Measurements from ENCODE around the gene SORCS1.
"Not testable (repeated sequence)": the region's sequence is repeated elsewhere in the genome, so short reads cannot be mapped to it uniquely, and the experiment has no call there.

SORCS1 gene

DNA sequence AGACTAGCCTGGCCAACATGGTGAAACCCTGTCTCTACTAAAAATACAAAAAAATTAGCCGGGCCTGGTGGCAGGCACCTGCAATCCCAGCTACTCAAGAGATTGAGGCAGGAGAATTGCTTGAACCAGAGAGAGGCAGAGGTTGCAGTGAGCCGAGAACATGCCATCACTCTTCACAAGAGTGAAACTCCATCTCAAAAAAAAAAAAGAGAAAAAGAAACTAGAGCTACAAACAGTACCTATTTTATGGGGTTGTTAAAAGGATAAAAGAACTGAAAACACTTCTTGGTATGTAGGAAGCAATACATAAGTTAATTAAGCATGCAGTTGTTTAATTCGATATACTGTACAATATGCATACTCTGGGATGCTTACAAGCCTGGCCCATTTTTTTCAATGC, 216.9 kb downstream of the SORCS1 start:
- no peak for DNase-seq (ENCODE audit: low spot score)

GRCh38 chr10:106942035-106942662, 222.4 kb downstream of the SORCS1 start:
- no peak for DNase-seq (ENCODE audit: low spot score)

GRCh38 chr10:106941297-106942034, 223.0 kb downstream of the SORCS1 start:
- DNase-seq (ENCODE audit: low spot score), result no peak

- DNase-seq (ENCODE audit: low spot score), result no peak
Observed at GRCh38 chr10:106938513-106938912, 226.0 kb downstream of the SORCS1 start.

DNA sequence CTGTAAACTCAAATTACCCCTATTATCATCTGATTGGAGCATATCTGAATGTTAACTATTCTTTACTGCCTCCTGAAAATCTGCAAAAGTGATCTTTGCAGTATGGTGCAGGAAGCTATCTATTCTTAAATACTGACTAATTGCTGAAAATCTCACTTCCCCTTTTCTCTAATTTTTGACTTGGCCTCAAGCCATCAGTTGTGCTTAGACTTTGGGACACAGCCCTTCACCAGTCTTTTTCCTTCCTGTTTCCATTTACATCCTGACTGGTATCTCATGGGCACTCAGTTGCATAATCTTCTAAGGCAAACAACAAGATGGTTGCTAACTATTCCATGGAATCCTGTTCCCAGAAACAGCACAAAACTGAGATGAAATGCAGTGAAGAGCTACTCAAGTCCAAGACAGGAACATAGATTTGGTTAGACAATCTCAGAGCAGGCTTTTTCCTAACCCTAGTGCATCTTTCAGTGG, 228.5 kb downstream of the SORCS1 start:
- DNase-seq (ENCODE audit: low spot score), result no peak

GRCh38 chr10:106931853-106932249, 232.7 kb downstream of the SORCS1 start:
- no peak for DNase-seq (ENCODE audit: low spot score)

DNA sequence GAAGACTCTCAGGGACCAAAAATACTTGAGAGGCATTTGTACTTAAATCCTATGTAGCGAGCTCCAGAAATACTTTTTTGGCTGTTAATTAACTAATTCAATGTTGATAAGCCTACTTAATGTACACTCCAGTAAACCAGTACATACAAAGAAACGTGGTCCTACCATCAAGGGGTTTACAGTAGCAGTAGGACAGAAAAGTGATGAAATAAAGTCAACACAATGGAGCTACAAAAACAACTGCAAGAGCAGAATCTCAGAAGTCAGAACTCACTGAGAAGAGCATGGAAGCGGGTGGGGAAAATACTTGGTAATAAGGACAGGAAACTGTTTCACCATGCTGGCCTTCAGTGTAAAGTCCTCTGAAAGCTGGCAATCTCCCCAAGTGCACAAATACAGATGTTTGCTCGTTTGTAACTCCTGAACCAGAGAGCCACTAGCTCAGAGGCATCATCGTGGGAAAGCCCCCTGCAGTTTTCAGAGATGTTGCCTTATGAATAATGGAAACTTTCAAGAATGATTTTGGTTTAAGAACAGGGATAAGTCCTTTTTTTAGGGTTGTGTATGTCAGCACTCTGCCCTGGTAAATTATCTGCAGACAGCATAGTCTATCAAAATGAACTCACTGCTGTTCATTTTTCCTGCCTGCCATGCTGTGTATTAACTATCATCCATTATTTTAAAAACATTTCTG, 233.2 kb downstream of the SORCS1 start:
- no peak for DNase-seq (ENCODE audit: low spot score)

GRCh38 chr10:106930751-106931150, 233.8 kb downstream of the SORCS1 start:
- no peak for DNase-seq (ENCODE audit: low spot score)

- DNase-seq (ENCODE audit: low spot score), result no peak
Observed at GRCh38 chr10:106929291-106929895, 235.1 kb downstream of the SORCS1 start.

DNA sequence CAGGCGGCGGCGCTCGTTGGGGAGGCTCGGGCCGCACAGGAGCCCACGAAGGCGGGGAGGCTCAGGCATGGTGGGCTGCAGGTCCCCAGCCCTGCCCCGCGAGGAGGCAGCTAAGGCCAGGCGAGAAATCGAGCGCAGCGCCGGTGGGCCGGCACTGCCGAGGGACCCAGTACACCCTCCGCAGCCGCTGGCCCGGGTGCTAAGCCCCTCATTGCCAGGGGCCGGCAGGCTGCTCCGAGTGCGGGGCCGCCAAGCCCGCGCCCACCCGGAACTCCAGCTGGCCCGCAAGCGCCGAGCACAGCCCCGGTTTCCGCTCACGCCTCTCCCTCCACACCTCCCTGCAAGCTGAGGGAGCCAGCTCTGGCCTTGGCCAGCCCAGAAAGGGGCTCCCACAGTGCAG, 236.4 kb downstream of the SORCS1 start:
- not testable (repeated sequence) for DNase-seq (ENCODE audit: low spot score)

DNA sequence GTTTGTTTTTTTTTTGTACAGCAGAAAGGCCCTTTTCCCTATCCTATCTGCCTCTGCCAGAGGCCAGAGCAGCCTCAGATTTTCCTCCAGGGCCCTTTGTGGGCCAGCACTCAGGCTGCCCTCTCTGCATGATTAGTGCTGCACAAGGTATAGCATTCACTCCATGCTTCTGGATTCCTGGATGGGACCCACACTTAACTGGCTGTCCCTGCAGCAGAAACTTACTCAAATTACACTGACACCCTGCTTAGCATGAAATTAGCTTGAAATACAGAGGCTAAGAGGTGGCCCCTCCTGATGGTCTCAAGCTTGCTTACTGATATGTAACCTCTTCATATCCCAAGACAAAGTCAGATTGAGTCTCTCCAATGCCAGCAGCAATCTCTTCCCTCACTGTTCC, 239.3 kb downstream of the SORCS1 start:
- DNase-seq (ENCODE audit: low spot score), result peak; percentile 51

GRCh38 chr10:106920538-106920937, 244.0 kb downstream of the SORCS1 start:
- no peak for DNase-seq (ENCODE audit: low spot score)

GRCh38 chr10:106919871-106920282, 244.6 kb downstream of the SORCS1 start:
- no peak for DNase-seq (ENCODE audit: low spot score)

GRCh38 chr10:106917452-106918055, 247.0 kb downstream of the SORCS1 start:
- no peak for DNase-seq (ENCODE audit: low spot score)

DNA sequence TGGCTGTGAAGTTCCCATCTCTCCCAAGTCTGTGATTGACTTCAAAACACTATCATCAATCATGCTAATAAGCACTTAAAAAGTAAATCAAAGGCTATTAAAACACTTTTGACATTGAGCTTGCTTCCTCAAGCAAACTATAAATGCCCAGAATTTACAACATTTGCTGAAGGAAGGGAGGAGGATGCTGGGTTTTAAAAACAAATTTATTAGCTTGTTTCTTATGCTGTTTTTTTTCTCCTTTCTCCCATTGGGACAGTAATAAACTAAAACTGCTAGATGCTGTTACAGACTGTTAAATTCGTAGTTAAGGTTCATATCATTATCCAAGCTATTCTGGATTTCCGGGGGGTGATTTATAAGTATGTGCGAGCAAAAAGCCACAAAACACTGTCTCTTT, 250.5 kb downstream of the SORCS1 start:
- no peak for DNase-seq (ENCODE audit: low spot score)

DNA sequence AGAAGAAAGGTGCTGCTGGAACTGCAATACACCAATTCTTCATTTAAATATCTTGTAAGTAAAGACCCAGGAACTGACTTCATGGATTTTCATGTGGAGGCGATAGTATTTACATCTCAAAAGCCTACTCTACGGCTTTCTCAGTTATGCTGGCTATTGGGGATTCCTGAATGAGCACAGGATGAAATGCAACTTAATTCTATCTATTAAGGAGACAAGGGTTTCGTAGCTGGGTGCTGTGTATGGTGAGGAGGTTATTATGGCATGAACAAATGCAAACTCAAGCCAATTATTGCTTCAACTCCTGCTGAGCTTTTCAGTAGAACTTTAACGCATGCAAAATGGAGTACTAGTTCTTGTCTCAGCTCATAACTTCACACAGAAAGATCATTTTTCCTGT, 251.2 kb downstream of the SORCS1 start:
- no peak for DNase-seq (ENCODE audit: low spot score)

GRCh38 chr10:106911096-106911495, 253.4 kb downstream of the SORCS1 start:
- no peak for DNase-seq (ENCODE audit: low spot score)

DNA sequence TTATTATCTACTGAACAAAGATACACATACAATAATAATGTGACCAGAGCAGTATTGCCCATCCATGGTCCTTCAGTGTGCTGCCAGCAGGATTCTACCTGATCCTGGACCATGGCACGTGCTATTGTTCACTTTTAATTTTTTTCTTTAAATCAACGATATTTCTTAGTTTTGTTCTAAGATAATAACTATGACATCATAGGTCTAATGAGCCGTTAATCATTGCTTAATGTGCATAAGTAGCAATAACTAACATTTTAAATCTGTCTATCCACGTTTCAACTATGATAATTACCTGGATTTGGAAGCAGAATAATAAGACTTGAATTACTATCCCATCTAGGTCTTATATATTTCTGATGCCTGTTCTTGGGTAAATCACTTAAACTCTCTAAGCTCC, 253.8 kb downstream of the SORCS1 start:
- DNase-seq (ENCODE audit: low spot score), result no peak

- no peak for DNase-seq (ENCODE audit: low spot score)
Observed at GRCh38 chr10:106908225-106908624, 256.3 kb downstream of the SORCS1 start.

DNA sequence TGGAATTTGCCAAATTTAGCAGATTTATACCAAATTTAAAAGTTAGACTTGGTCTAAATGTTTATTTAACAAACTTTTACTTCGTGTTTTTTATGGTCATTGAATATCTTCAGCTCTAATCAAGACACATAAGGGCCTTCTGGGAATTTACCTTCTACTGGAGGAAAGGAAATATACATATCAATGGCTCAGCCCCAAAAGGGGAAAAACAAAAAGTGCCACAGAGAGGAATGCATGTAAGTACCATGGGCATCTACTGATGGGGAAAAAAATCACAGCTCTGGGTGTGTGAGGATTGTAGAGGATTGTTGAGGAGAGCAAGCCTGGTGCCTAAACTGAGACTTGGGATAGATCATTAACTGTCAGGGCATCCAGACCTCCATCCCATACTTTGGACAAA, 260.3 kb downstream of the SORCS1 start:
- no peak for DNase-seq (ENCODE audit: low spot score)

- no peak for DNase-seq (ENCODE audit: low spot score)
Observed at GRCh38 chr10:106903180-106903579, 261.3 kb downstream of the SORCS1 start.

- no peak for DNase-seq (ENCODE audit: low spot score)
Observed at GRCh38 chr10:106900016-106900652, 264.4 kb downstream of the SORCS1 start.

All from ecto neural progenitor cell (in vitro differentiated cells).